ENCODE results near the gene KCNQ1. TPM values are rescaled to one million over a fixed set of nuclear protein-coding genes. Genes with fewer than 3 reads are reported as not detected.

The KCNQ1 gene
- total RNA-seq, 1 experiment from 2014 or later = 10.7 TPM

DNA sequence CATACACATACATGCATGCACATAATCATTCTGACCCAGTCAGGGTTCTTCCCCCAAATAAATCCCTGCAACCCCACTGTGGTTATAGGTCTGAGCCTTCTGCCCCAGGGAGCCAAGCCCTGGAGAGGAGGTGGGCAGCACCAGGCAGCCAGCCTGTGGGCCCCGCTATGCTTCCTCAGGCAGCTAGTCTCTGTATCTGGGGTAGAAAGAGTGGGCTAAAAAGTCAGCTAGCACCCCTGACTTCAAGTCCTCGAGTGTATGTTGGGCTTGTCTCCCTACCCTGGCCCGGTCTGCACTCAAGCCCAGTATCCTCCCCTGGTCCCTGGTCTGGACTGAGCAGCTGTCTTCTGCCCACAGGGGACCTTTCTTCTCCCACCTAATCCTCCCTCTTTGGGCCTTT lies 226.9 kb downstream of the KCNQ1 start:
- H3K36me3 ChIP-seq (ENCODE audit: control insufficient read depth in 1 of 2, insufficient read depth in 2 of 2, low read length in 2 of 2) = no peaks in the 10 kb centered on the region
- ATAC-seq = no peak
- H3K4me1 ChIP-seq (ENCODE audit: control insufficient read depth in 1 of 2, insufficient read depth in 2 of 2, low read length in 2 of 2) = no peaks in the 10 kb centered on the region
- ChIA-PET RAD21 (ENCODE audit: low non-redundant PET in 1 of 2, low total read pairs in 2 of 2, uncharacterized antibody in 2 of 2, unreplicated experiment in 2 of 2) (no interaction called here), POLR2A (no interaction called here), CTCF (no interaction called here)
- intact Hi-C loops (cut with micrococcal nuclease) = no loop called here
- no peak overlapping the region for H3K4me3 ChIP-seq (replicated peaks in 1 of 2; ENCODE audit: low read depth in 1 of 2, low read length in 2 of 2)
- H2AFZ ChIP-seq (ENCODE audit: low read depth, low read length, poor library complexity, severe bottlenecking) = no peak overlapping the region
- no peaks in the 10 kb centered on the region for H4K20me1 ChIP-seq (ENCODE audit: insufficient read depth)
- no peaks in the 10 kb centered on the region for H3K27me3 ChIP-seq (ENCODE audit: insufficient read depth, low read length)
- no peak overlapping the region for H3K9ac ChIP-seq (ENCODE audit: low read length)
- TF ChIP-seq EGR1 (IDR thresholded peaks at IDR 0.05; ENCODE audit: low read depth) (no peak), POLR2AphosphoS5 (IDR thresholded peaks at IDR 0.05; ENCODE audit: low read depth, low read length) (no peak), REST (IDR thresholded peaks at IDR 0.05; ENCODE audit: low read depth) (no peak), ATF3 (IDR thresholded peaks at IDR 0.05) (no peak), ZNF274 (IDR thresholded peaks at IDR 0.05; ENCODE audit: low read depth, low read length) (no peak), TCF7L2 (IDR thresholded peaks at IDR 0.05; ENCODE audit: borderline replicate concordance, extremely low read depth, insufficient read depth, insufficient read length) (no peak), CEBPB (IDR thresholded peaks at IDR 0.05; ENCODE audit: low read depth) (no peak), SIN3A (IDR thresholded peaks at IDR 0.05; ENCODE audit: low read depth) (no peak), CTCF (IDR thresholded peaks at IDR 0.05 in 2 of 3, conservative IDR thresholded peaks at IDR 0.05 in 1 of 3; ENCODE audit: borderline replicate concordance in 1 of 3, insufficient read depth in 1 of 3, low read depth in 2 of 3, low read length in 2 of 3) (no peak), FOSL1 (IDR thresholded peaks at IDR 0.05; ENCODE audit: low read depth) (no peak), POLR2A (IDR thresholded peaks at IDR 0.05; ENCODE audit: borderline replicate concordance, extremely low read depth, insufficient read depth, insufficient read length) (no peak), EZH2 (IDR thresholded peaks at IDR 0.05) (no peak), ZFX (IDR thresholded peaks at IDR 0.05) (no peak)
- DNase-seq (ENCODE audit: low read depth, low spot score) = no peak
- BruUV-seq (replicated peaks) = no TSS peak
- no peak overlapping the region for H3K27ac ChIP-seq (ENCODE audit: low read depth, low read length)
- H3K9me3 ChIP-seq (ENCODE audit: control insufficient read depth in 1 of 2, insufficient read depth in 1 of 2, low read depth in 1 of 2, low read length in 2 of 2) = no peaks in the 10 kb centered on the region
- H3K9me2 ChIP-seq (ENCODE audit: insufficient read depth) = no peaks in the 10 kb centered on the region
- no peak overlapping the region for H3K4me2 ChIP-seq (ENCODE audit: low read length)
- H3K79me2 ChIP-seq (ENCODE audit: insufficient read depth, low read length) = peaks cover 9% of the 10 kb centered on the region; the same call in 1 of the 2 replicates
